ENCODE measurements around the gene CRYBG1.

Gene CRYBG1

GRCh38 chr6:106609699-106610098 is 249.2 kb downstream of the CRYBG1 start:
- Histone ChIP-seq H3K27me3 (replicated peaks; ENCODE audit: control insufficient read depth, insufficient read depth, low read length) (no peaks in the 10 kb centered on the region), H3K4me3 (replicated peaks; ENCODE audit: low read depth, low read length) (no peak overlapping the region), H3K36me3 (ENCODE audit: control insufficient read depth, insufficient read depth, low read length) (peaks cover 3% of the 10 kb centered on the region)
- DNase-seq (ENCODE audit: extremely low read depth, insufficient read length), result no peak
- peak; percentile 30 for TF ChIP-seq CTCF (IDR thresholded peaks at IDR 0.05; ENCODE audit: insufficient read depth, low read length, poor library complexity, severe bottlenecking)

- DNase-seq (ENCODE audit: extremely low read depth, insufficient read length), result no peak
- Histone ChIP-seq H3K27me3 (replicated peaks; ENCODE audit: control insufficient read depth, insufficient read depth, low read length) (no peaks in the 10 kb centered on the region), H3K4me3 (replicated peaks; ENCODE audit: low read depth, low read length) (no peak overlapping the region), H3K36me3 (ENCODE audit: control insufficient read depth, insufficient read depth, low read length) (no peaks in the 10 kb centered on the region; the same call in 1 of the 2 replicates)
- no peak for TF ChIP-seq CTCF (IDR thresholded peaks at IDR 0.05; ENCODE audit: insufficient read depth, low read length, poor library complexity, severe bottlenecking)
These were observed 250.5 kb downstream of the CRYBG1 start for GRCh38 chr6:106611030-106611429.

GRCh38 chr6:106612671-106613416 is 252.3 kb downstream of the CRYBG1 start:
- no peak for TF ChIP-seq CTCF (IDR thresholded peaks at IDR 0.05; ENCODE audit: insufficient read depth, low read length, poor library complexity, severe bottlenecking)
- no peak overlapping the region for H3K4me3 ChIP-seq (replicated peaks; ENCODE audit: low read depth, low read length)
- H3K36me3 ChIP-seq (ENCODE audit: control insufficient read depth, insufficient read depth, low read length), result no peaks in the 10 kb centered on the region; the same call in 1 of the 2 replicates
- H3K27me3 ChIP-seq (replicated peaks; ENCODE audit: control insufficient read depth, insufficient read depth, low read length), result no peaks in the 10 kb centered on the region
- DNase-seq (ENCODE audit: extremely low read depth, insufficient read length), result no peak

- H3K36me3 ChIP-seq (ENCODE audit: control insufficient read depth, insufficient read depth, low read length), result no peaks in the 10 kb centered on the region; the same call in 1 of the 2 replicates
- no peak for TF ChIP-seq CTCF (IDR thresholded peaks at IDR 0.05; ENCODE audit: insufficient read depth, low read length, poor library complexity, severe bottlenecking)
- DNase-seq (ENCODE audit: extremely low read depth, insufficient read length), result no peak
These were observed 253.1 kb downstream of the CRYBG1 start for GRCh38 chr6:106613590-106613989.

GRCh38 chr6:106614166-106614565 is 253.6 kb downstream of the CRYBG1 start:
- Histone ChIP-seq H3K4me3 (replicated peaks; ENCODE audit: low read depth, low read length) (no peak overlapping the region), H3K27me3 (replicated peaks; ENCODE audit: control insufficient read depth, insufficient read depth, low read length) (no peaks in the 10 kb centered on the region), H3K36me3 (ENCODE audit: control insufficient read depth, insufficient read depth, low read length) (no peaks in the 10 kb centered on the region; the same call in none of the 2 replicates)
- DNase-seq (ENCODE audit: extremely low read depth, insufficient read length), result no peak
- no peak for TF ChIP-seq CTCF (IDR thresholded peaks at IDR 0.05; ENCODE audit: insufficient read depth, low read length, poor library complexity, severe bottlenecking)

More at GRCh38 chr6:106613590-106613989, 253.1 kb downstream of the CRYBG1 start:
- no peak overlapping the region for H3K4me3 ChIP-seq (replicated peaks; ENCODE audit: low read depth, low read length)
- no peaks in the 10 kb centered on the region for H3K27me3 ChIP-seq (replicated peaks; ENCODE audit: control insufficient read depth, insufficient read depth, low read length)

All from GM06990 (cell line).